OCI-LY7 (cell line): ENCODE results near the gene GNAT2. TPM values are rescaled to one million over a fixed set of nuclear protein-coding genes. Genes with fewer than 3 reads are reported as not detected.
A peak's percentile ranks its signal among the peaks of the same experiment; 100 is the strongest.

Experiments used
- BruUV-seq: library from RNA; stranded (reverse); fragments of 400-500 nt; replicated peaks from 2 replicates; lab custom pipeline; 2021; lab: Mats Ljungman, UMichigan
- CTCF ChIA-PET: fragments of 300-600 bp; sonication (Branson Sonifier 250); formaldehyde crosslinking; loops from one replicate; lab custom pipeline; 2022; ENCODE audit warnings: antibody characterized with exemption; ENCODE audit not compliant: unreplicated experiment; lab: Charles Lee
- POLR2A ChIA-PET: fragments of 300-600 bp; sonication (Branson Sonifier 250); formaldehyde crosslinking; loops from one replicate; lab custom pipeline; 2022; ENCODE audit warnings: antibody characterized with exemption; lab: Charles Lee
- DNase-seq: peaks from one replicate; pipeline ENCODE4 v3.0.0-alpha.2; 2015; ENCODE audit warnings: low spot score
- H2AFZ ChIP-seq: fragments of 200-600 bp; sonication (generic), shearing (Covaris generic); 2 replicates; pipeline ENCODE4 v1.6.1; 2014; ENCODE audit warnings: mild to moderate bottlenecking, antibody characterized with exemption, low read length, moderate library complexity
- H3K27ac ChIP-seq: fragments of 200-600 bp; sonication (generic); 2 replicates; pipeline ENCODE4 v1.5.1; 2014; ENCODE audit warnings: mixed run types, low read depth, mild to moderate bottlenecking, moderate library complexity, low read length, inconsistent platforms; ENCODE audit not compliant: poor library complexity, severe bottlenecking
- H3K36me3 ChIP-seq: fragments of 200-600 bp; sonication (generic); 2 replicates; pipeline ENCODE4 v1.6.1; 2014; ENCODE audit warnings: mild to moderate bottlenecking, antibody characterized with exemption, low read length, moderate library complexity, mixed read lengths; ENCODE audit not compliant: insufficient read depth
- H3K4me1 ChIP-seq: fragments of 200-600 bp; sonication (generic); 2 replicates; pipeline ENCODE4 v1.5.1; 2014; ENCODE audit warnings: mild to moderate bottlenecking, low read length; ENCODE audit not compliant: insufficient read depth, poor library complexity, severe bottlenecking
- H3K4me2 ChIP-seq: fragments of 200-600 bp; sonication (generic); 2 replicates; pipeline ENCODE4 v1.6.1; 2014; ENCODE audit warnings: mild to moderate bottlenecking, low read length
- H3K4me3 ChIP-seq: fragments of 200-600 bp; sonication (generic); 2 replicates; pipeline ENCODE4 v1.5.1; 2014; ENCODE audit warnings: mild to moderate bottlenecking, low read depth, low read length; ENCODE audit not compliant: poor library complexity, severe bottlenecking
- H3K79me2 ChIP-seq: fragments of 200-600 bp; sonication (generic); 2 replicates; pipeline ENCODE4 v1.6.1; 2016; ENCODE audit warnings: low read depth, mild to moderate bottlenecking, low read length, moderate library complexity, mixed read lengths; ENCODE audit not compliant: insufficient read depth
- H3K9me2 ChIP-seq: fragments of 200-600 bp; sonication (generic); 2 replicates; pipeline ENCODE4 v1.6.1; 2016; ENCODE audit warnings: mild to moderate bottlenecking, low read length, mixed read lengths; ENCODE audit not compliant: insufficient read depth
- H3K9me3 ChIP-seq: fragments of 200-600 bp; sonication (generic); 2 replicates; pipeline ENCODE4 v1.6.1; 2014; ENCODE audit warnings: mild to moderate bottlenecking, mixed run types, low read length, mixed read lengths
- H4K20me1 ChIP-seq: fragments of 200-600 bp; sonication (generic); 2 replicates; pipeline ENCODE4 v1.6.1; 2014; ENCODE audit warnings: mild to moderate bottlenecking, antibody characterized with exemption, low read length, moderate library complexity, mixed read lengths; ENCODE audit not compliant: insufficient read depth
- EZH2phosphoT487 ChIP-seq: fragments of 200-600 bp; sonication (generic); IDR thresholded peaks from 2 replicates; pipeline ENCODE4 v1.6.1; 2018; ENCODE audit warnings: low read depth, borderline replicate concordance, mild to moderate bottlenecking, mixed run types, antibody characterized with exemption, low read length, moderate library complexity, mixed read lengths
- intact Hi-C: fragments of 100-400 bp; cut with micrococcal nuclease; formaldehyde crosslinking; loops from one replicate; pipeline ENCODE4 v1.10.0; 2022; ENCODE audit not compliant: unreplicated experiment
- total RNA-seq, 2 experiments: library from RNA; depleted of rRNA in 1 of 2; stranded (reverse); fragments of >200 nt in 1 of 2; shearing (Covaris generic) in 1 of 2; gene quantifications; 2 replicates each; pipeline ENCODE4 v1.2.3, GENCODE V29; 2014 to 2022
- TF ChIP-seq, protein P1 (sequence below): fragments of 200-600 bp; sonication (generic); conservative IDR thresholded peaks from 2 replicates; pipeline ENCODE4 v1.5.1; 2014; ENCODE audit warnings: mild to moderate bottlenecking, antibody characterized with exemption, low read length, moderate library complexity, mixed read lengths

Gene GNAT2
- total RNA-seq, 2 experiments from 2014 or later = 1.3 TPM; not detected in 1

DNA sequence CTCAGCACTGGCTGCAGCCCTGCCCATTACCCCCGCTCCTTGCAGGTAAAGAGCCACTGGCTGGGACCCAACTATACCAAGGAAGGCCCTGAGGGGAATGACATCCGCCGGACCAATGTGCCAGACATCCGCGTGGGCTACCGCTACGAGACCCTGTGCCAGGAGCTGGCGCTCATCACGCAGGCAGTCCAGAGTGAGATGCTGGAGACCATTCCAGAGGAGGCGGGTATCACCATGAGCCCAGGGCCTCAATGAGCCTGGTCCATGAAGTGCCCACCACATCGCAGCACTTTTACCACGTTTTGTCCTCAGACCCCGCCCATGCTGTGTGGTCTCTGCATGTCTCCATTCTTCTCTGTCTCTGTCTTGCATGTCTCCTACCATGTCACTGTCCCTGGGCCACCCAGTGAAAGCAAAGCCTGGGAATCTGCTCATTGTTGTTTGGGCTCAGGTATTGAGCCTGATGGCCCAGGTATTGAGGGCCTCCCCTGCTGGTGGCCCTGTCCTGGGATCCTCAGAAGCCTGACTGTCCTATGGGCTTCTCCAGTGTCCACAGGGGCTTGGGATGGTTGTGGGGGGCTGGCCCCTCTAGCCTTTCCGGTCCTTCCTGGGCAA, 11.6 kb upstream of the GNAT2 start:
- Histone ChIP-seq H3K4me1 (peaks cover 15% of the 10 kb centered on the region), H3K9me2 (no peaks in the 10 kb centered on the region), H3K9me3 (no peaks in the 10 kb centered on the region), H3K79me2 (no peaks in the 10 kb centered on the region), H3K36me3 (peaks cover 44% of the 10 kb centered on the region), H4K20me1 (no peaks in the 10 kb centered on the region), H3K4me3 (no peak overlapping the region), H3K4me2 (no peak overlapping the region), H2AFZ (no peak overlapping the region), H3K27ac (no peak overlapping the region)
- CTCF ChIA-PET = interaction anchor here (1.7 to 1.8 kb wide), 2 partner anchors 9 to 85 kb away, joined by 6 to 8 read pairs; no protein-coding TSS in a partner anchor
- TF ChIP-seq, protein P1, sequence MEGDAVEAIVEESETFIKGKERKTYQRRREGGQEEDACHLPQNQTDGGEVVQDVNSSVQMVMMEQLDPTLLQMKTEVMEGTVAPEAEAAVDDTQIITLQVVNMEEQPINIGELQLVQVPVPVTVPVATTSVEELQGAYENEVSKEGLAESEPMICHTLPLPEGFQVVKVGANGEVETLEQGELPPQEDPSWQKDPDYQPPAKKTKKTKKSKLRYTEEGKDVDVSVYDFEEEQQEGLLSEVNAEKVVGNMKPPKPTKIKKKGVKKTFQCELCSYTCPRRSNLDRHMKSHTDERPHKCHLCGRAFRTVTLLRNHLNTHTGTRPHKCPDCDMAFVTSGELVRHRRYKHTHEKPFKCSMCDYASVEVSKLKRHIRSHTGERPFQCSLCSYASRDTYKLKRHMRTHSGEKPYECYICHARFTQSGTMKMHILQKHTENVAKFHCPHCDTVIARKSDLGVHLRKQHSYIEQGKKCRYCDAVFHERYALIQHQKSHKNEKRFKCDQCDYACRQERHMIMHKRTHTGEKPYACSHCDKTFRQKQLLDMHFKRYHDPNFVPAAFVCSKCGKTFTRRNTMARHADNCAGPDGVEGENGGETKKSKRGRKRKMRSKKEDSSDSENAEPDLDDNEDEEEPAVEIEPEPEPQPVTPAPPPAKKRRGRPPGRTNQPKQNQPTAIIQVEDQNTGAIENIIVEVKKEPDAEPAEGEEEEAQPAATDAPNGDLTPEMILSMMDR = no peak
- TF ChIP-seq EZH2phosphoT487 = no peak
- no peak for DNase-seq
- no TSS peak for BruUV-seq
- intact Hi-C loops = loop anchor here (1.0 kb wide), 1 partner anchor 85 kb away; no protein-coding TSS in a partner anchor
- POLR2A ChIA-PET = no interaction called here

DNA sequence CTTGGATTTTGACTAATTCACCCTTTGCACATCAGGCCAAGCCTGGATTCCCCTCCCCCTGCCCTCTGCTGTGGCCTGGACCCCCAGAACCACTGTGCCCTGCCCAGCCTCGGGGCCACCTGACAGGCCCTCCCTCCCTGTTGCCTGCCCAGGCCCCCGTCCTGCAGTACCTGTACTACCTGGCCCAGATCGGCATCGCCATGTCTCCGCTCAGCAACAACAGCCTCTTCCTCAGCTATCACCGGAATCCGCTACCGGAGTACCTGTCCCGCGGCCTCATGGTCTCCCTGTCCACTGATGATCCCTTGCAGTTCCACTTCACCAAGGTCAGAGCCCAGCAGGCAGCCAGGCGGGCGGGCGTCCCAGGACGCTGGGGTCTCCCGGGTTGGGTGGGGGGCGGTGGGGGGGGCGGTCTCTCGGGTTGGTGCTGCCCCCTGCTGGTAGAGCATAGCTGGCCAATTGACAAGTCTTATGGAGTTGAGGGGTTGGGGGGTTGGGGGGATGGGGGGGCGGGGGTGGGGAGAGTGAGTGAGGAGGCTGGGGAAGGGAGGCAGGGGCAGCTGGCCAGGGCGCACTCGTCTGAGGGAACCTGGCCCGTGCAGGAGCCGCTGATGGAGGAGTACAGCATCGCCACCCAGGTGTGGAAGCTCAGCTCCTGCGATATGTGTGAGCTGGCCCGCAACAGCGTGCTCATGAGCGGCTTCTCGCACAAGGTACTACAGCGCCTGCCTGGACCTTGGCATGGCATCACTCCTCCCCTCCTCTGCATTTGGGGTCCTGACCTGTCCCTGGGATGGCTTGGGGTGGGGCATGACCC, 10.9 kb upstream of the GNAT2 start:
- H3K36me3 ChIP-seq = peaks cover 44% of the 10 kb centered on the region
- no peak overlapping the region for H2AFZ ChIP-seq
- CTCF ChIA-PET = interaction anchor here (1.7 to 1.8 kb wide), 2 partner anchors 10 to 84 kb away, joined by 6 to 8 read pairs; no protein-coding TSS in a partner anchor
- H3K4me2 ChIP-seq = no peak overlapping the region
- no peak for TF ChIP-seq EZH2phosphoT487
- TF ChIP-seq, protein P1 = 0 out of 2 replicates have a peak, but pooled peaks have one; percentile 20
- POLR2A ChIA-PET = interaction anchor here (0.7 kb wide), 1 partner anchor 81 kb away, joined by 4 read pairs; no protein-coding TSS in a partner anchor
- H3K9me2 ChIP-seq = no peaks in the 10 kb centered on the region
- no peaks in the 10 kb centered on the region for H4K20me1 ChIP-seq
- peaks cover 12% of the 10 kb centered on the region for H3K4me1 ChIP-seq
- peak; percentile 41 for DNase-seq
- H3K27ac ChIP-seq = no peak overlapping the region
- no peaks in the 10 kb centered on the region for H3K9me3 ChIP-seq
- intact Hi-C loops = loop anchor here (1.0 kb wide), 1 partner anchor 84 kb away; no protein-coding TSS in a partner anchor
- H3K79me2 ChIP-seq = no peaks in the 10 kb centered on the region
- H3K4me3 ChIP-seq = no peak overlapping the region
- BruUV-seq = no TSS peak
